Skin of body (tissue), 3 donors: ENCODE measurements around the gene ISCA1. TPM values are rescaled to one million over a fixed set of nuclear protein-coding genes. Genes with fewer than 3 reads are reported as not detected.

ENCODE experiments used
- DNase-seq: peaks from one replicate; lab custom pipeline; 2025; lab: John Stamatoyannopoulos, UW
- small RNA-seq: library from RNA; depleted of rRNA; stranded (forward); fragments of <200 nt; gene quantifications from one replicate; pipeline ENCODE3, GENCODE V24; 2014; ENCODE audit warnings: low replicate concordance
- total RNA-seq: library from RNA; depleted of rRNA; stranded (reverse); fragments of >200 nt; gene quantifications from one replicate; pipeline ENCODE4 v1.2.3, GENCODE V29; 2014

The ISCA1 gene
- total RNA-seq, 1 donor from 2014 or later = 34.9 TPM

GRCh38 chr9:86238861-86239770, 43.2 kb downstream of the ISCA1 start:
- no peak for DNase-seq

GRCh38 chr9:86230858-86231257, 51.5 kb downstream of the ISCA1 start:
- no peak for DNase-seq

GRCh38 chr9:86222667-86223066, 59.7 kb downstream of the ISCA1 start:
- DNase-seq = no peak

- no peak for DNase-seq
Observed at GRCh38 chr9:86219606-86220005, 62.7 kb downstream of the ISCA1 start.

GRCh38 chr9:86217076-86217755, 65.1 kb downstream of the ISCA1 start:
- no peak for DNase-seq

Small RNAs within 50 kb of the gene (small RNA-seq; reads per million reads assigned to genes)
- not detected for gene AL137849.1
- gene RN7SKP264 = not detected

Other genes starting within 250 kb of the ISCA1 start
- 26.0 TPM for gene GOLM1, start 183.0 kb downstream of the ISCA1 start, total RNA-seq
- gene C9orf153, start 22.9 kb downstream of the ISCA1 start, total RNA-seq = 0.79 TPM
- gene TUT7, start 71.9 kb upstream of the ISCA1 start, total RNA-seq = 51.1 TPM